Fibroblast of peridontal ligament (primary cell): ENCODE data around the gene CNTN5.

ENCODE experiments used
- DNase-seq: peaks from one replicate; pipeline ENCODE4 v3.0.0-alpha.2; 2010; ENCODE audit errors: extremely low read depth

The CNTN5 gene

GRCh38 chr11:99614352-99614751 is 593.6 kb downstream of the CNTN5 start:
- DNase-seq, result no peak

GRCh38 chr11:99630629-99631028 is 609.9 kb downstream of the CNTN5 start:
- DNase-seq, result no peak

- DNase-seq, result no peak
Observed at GRCh38 chr11:99631618-99632017, 610.9 kb downstream of the CNTN5 start.

- no peak for DNase-seq
Observed at GRCh38 chr11:99632969-99633368, 612.2 kb downstream of the CNTN5 start.

GRCh38 chr11:99634581-99634980 is 613.8 kb downstream of the CNTN5 start:
- no peak for DNase-seq

- no peak for DNase-seq
Observed at GRCh38 chr11:99638073-99638553, 617.4 kb downstream of the CNTN5 start.

- DNase-seq, result no peak
Observed at GRCh38 chr11:99640671-99641070, 619.9 kb downstream of the CNTN5 start.

GRCh38 chr11:99645934-99646333 is 625.2 kb downstream of the CNTN5 start:
- DNase-seq, result no peak

- DNase-seq, result no peak
Observed at GRCh38 chr11:99670067-99670676, 649.4 kb downstream of the CNTN5 start.

- no peak for DNase-seq
Observed at GRCh38 chr11:99671808-99672409, 651.2 kb downstream of the CNTN5 start.

- no peak for DNase-seq
Observed at GRCh38 chr11:99676292-99676691, 655.5 kb downstream of the CNTN5 start.

GRCh38 chr11:99682171-99682570 is 661.4 kb downstream of the CNTN5 start:
- DNase-seq, result no peak

GRCh38 chr11:99682646-99683045 is 661.9 kb downstream of the CNTN5 start:
- no peak for DNase-seq

- no peak for DNase-seq
Observed at GRCh38 chr11:99683933-99684332, 663.2 kb downstream of the CNTN5 start.

- DNase-seq, result no peak
Observed at GRCh38 chr11:99686838-99687237, 666.1 kb downstream of the CNTN5 start.

GRCh38 chr11:99687320-99687719 is 666.6 kb downstream of the CNTN5 start:
- peak; percentile 2 for DNase-seq

GRCh38 chr11:99693941-99694492 is 673.3 kb downstream of the CNTN5 start:
- DNase-seq, result peak; percentile 35

GRCh38 chr11:99695106-99695505 is 674.4 kb downstream of the CNTN5 start:
- DNase-seq, result no peak

GRCh38 chr11:99706848-99707247 is 686.1 kb downstream of the CNTN5 start:
- DNase-seq, result no peak

- DNase-seq, result no peak
Observed at GRCh38 chr11:99708928-99709672, 688.4 kb downstream of the CNTN5 start.

GRCh38 chr11:99716302-99716701 is 695.6 kb downstream of the CNTN5 start:
- DNase-seq, result no peak

- no peak for DNase-seq
Observed at GRCh38 chr11:99718291-99718690, 697.5 kb downstream of the CNTN5 start.
